GM12878 (cell line): ENCODE data around the gene ARMC3. TPM values are rescaled to one million over a fixed set of nuclear protein-coding genes. Genes with fewer than 3 reads are reported as not detected.

Experiments used
- ATF2 ChIP-seq: IDR thresholded peaks from 2 replicates; pipeline ENCODE4 v1.6.1; 2012; ENCODE audit warnings: low read length, inconsistent platforms
- ATF7 ChIP-seq: fragments of 450-650 bp; IDR thresholded peaks from 2 replicates; pipeline ENCODE4 v1.6.1; 2016; ENCODE audit warnings: low read depth, mild to moderate bottlenecking
- BCL11A ChIP-seq: IDR thresholded peaks from 2 replicates; pipeline ENCODE4 v1.6.1; 2011; ENCODE audit warnings: low read depth, low read length
- CHD1 ChIP-seq: IDR thresholded peaks from 2 replicates; pipeline ENCODE4 v1.6.1; 2012; ENCODE audit warnings: low read depth, low read length, improper control_type of control experiment
- CREB1 ChIP-seq: IDR thresholded peaks from 2 replicates; pipeline ENCODE4 v1.6.1; 2012; ENCODE audit warnings: low read depth, mild to moderate bottlenecking, inconsistent platforms
- CTCF ChIP-seq, 3 experiments: IDR thresholded peaks in 2 of 3; conservative IDR thresholded peaks in 1 of 3; 2 replicates each; pipeline ENCODE4 v1.5.1; 2011; ENCODE audit warnings: low read depth in 3 of 3, low read length in 3 of 3, mild to moderate bottlenecking in 3 of 3, control low read depth in 2 of 3, moderate library complexity in 2 of 3, inconsistent platforms in 1 of 3, mixed read lengths in 1 of 3; ENCODE audit not compliant: control insufficient read depth in 2 of 3, insufficient read depth in 1 of 3; ENCODE audit errors: extremely low read depth in 1 of 3
- DPF2 ChIP-seq: fragments of 450-650 bp; IDR thresholded peaks from 2 replicates; pipeline ENCODE4 v1.6.1; 2017; ENCODE audit warnings: mild to moderate bottlenecking
- ESRRA ChIP-seq: IDR thresholded peaks from 2 replicates; pipeline ENCODE4 v1.6.1; 2012; ENCODE audit warnings: mild to moderate bottlenecking, low read length, improper control_type of control experiment
- EZH2 ChIP-seq: IDR thresholded peaks from 2 replicates; pipeline ENCODE4 v1.6.1; 2012; ENCODE audit warnings: low read depth, mild to moderate bottlenecking, control low read depth, inconsistent platforms, low read length, borderline replicate concordance; ENCODE audit not compliant: control insufficient read depth
- FOXM1 ChIP-seq: IDR thresholded peaks from 2 replicates; pipeline ENCODE4 v1.6.1; 2012; ENCODE audit warnings: low read depth, mild to moderate bottlenecking, inconsistent platforms, low read length, moderate library complexity
- HDAC6 ChIP-seq: fragments of 200-600 bp; sonication (generic); IDR thresholded peaks from one replicate; pipeline ENCODE4 v1.8.0; 2017; ENCODE audit warnings: antibody characterized with exemption; ENCODE audit not compliant: unreplicated experiment
- IKZF2 ChIP-seq, 2 experiments: fragments of 450-650 bp; IDR thresholded peaks; 2 replicates each; pipeline ENCODE4 v1.6.1; 2017; ENCODE audit warnings: mild to moderate bottlenecking in 2 of 2, moderate library complexity in 2 of 2
- KDM1A ChIP-seq: fragments of 200-600 bp; sonication (generic); IDR thresholded peaks from 2 replicates; pipeline ENCODE4 v1.6.1; 2016; ENCODE audit warnings: borderline replicate concordance
- MEF2A ChIP-seq: IDR thresholded peaks from 2 replicates; pipeline ENCODE4 v1.6.1; 2011; ENCODE audit warnings: low read depth, mild to moderate bottlenecking, low read length, moderate library complexity; ENCODE audit not compliant: insufficient read depth
- MXI1 ChIP-seq: fragments of 150-350 bp; IDR thresholded peaks from 2 replicates; pipeline ENCODE4 v1.6.1; 2011; ENCODE audit warnings: low read depth, mild to moderate bottlenecking, inconsistent platforms, low read length, improper control_type of control experiment
- MYB ChIP-seq: fragments of 150-350 bp; IDR thresholded peaks from 2 replicates; pipeline ENCODE4 v1.6.1; 2014; ENCODE audit warnings: mild to moderate bottlenecking, low read depth, low read length, borderline replicate concordance
- NBN ChIP-seq: fragments of 450-650 bp; IDR thresholded peaks from 2 replicates; pipeline ENCODE4 v1.6.1; 2016
- NFXL1 ChIP-seq: fragments of 450-650 bp; IDR thresholded peaks from 2 replicates; pipeline ENCODE4 v1.6.1; 2017; ENCODE audit warnings: antibody characterized with exemption, mild to moderate bottlenecking, borderline replicate concordance
- NR2C2 ChIP-seq: IDR thresholded peaks from 2 replicates; pipeline ENCODE4 v1.6.1; 2011; ENCODE audit warnings: borderline replicate concordance, low read depth; ENCODE audit not compliant: control insufficient read depth, insufficient read length
- PBX3 ChIP-seq: IDR thresholded peaks from 2 replicates; pipeline ENCODE4 v1.6.1; 2011; ENCODE audit warnings: mild to moderate bottlenecking, low read depth, low read length, moderate library complexity; ENCODE audit not compliant: insufficient replicate concordance
- RB1 ChIP-seq: fragments of 450-650 bp; formaldehyde crosslinking; IDR thresholded peaks from 2 replicates; pipeline ENCODE4 v1.6.1; 2017; ENCODE audit warnings: mild to moderate bottlenecking, borderline replicate concordance
- RBBP5 ChIP-seq: fragments of 200-600 bp; sonication (generic); conservative IDR thresholded peaks from 2 replicates; pipeline ENCODE4 v1.6.1; 2016
- SMAD1 ChIP-seq: fragments of 450-650 bp; IDR thresholded peaks from 2 replicates; pipeline ENCODE4 v1.6.1; 2018; ENCODE audit warnings: mild to moderate bottlenecking, low read depth; ENCODE audit not compliant: partially characterized antibody
- STAT1 ChIP-seq: fragments of 450-650 bp; conservative IDR thresholded peaks from 2 replicates; pipeline ENCODE4 v1.6.1; 2014; ENCODE audit warnings: antibody characterized with exemption, mild to moderate bottlenecking
- TCF12 ChIP-seq: IDR thresholded peaks from 2 replicates; pipeline ENCODE4 v1.6.1; 2011; ENCODE audit warnings: low read depth, mild to moderate bottlenecking, low read length
- ZNF24 ChIP-seq: fragments of 450-650 bp; IDR thresholded peaks from 2 replicates; pipeline ENCODE4 v1.6.1; 2017; ENCODE audit warnings: antibody characterized with exemption, mild to moderate bottlenecking
- polyA plus RNA-seq, 11 experiments: library from polyadenylated mRNA; depleted of rRNA in 4 of 11; unstranded in 6 of 11; stranded (reverse) in 5 of 11; fragments of >200 nt; fragmentation: Nextera tagmentation in 4 of 11; fragmentation: Illumina TruSeq in 1 of 11; extraction: Ambion mirVana in 4 of 11; extraction: Trizol in 1 of 11; gene quantifications; 1 replicate in 1 of 11; 2 replicates in 10 of 11; pipeline versions ENCODE4 v1.2.1 to v1.2.3, GENCODE V29; 2011 to 2016; ENCODE audit warnings: inconsistent platforms in 2 of 11, missing spikeins in 2 of 11, low read depth in 1 of 11
- total RNA-seq, 4 experiments: library from RNA; depleted of rRNA in 3 of 4; stranded (reverse); fragments of >200 nt in 3 of 4; fragmentation: Illumina TruSeq in 1 of 4; extraction: Trizol in 1 of 4; gene quantifications; 2 replicates each; pipeline versions ENCODE4 v1.2.1 to v1.2.3, GENCODE V29; 2013 to 2021
- TF ChIP-seq, protein P1 (sequence below): fragments of 450-650 bp; formaldehyde crosslinking; IDR thresholded peaks from 2 replicates; pipeline ENCODE4 v1.4.0; 2022; ENCODE audit warnings: mild to moderate bottlenecking, moderate library complexity

ARMC3 gene
- total and polyA plus RNA-seq, 10 of the 15 experiments (the other 5 are each of a cell fraction or from before 2014, with no cell fraction given), result 0.01 to 0.06 TPM; not detected in 8

DNA sequence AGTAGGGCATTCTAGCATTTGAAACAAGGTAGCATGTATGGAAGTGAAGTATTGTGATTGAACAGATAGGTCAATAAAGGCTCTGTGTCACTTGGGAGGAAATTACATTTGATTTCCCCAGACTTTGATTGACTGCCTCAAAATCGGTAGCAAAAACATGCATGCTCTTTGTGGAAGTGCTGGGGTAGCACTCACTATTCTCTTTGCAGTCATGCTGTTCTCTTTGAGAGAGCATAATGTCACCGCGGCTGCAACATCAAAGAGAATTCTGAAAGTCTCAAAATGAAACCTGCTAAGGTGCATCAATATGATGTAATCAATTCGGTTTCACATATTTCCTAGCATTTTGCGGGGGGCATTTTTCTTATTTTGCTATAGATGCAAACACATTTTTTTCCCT is 64.2 kb downstream of the ARMC3 start (continued):
- TF ChIP-seq NFXL1 (no peak), KDM1A (no peak), RBBP5 (no peak), CREB1 (peak; percentile 62), MYB (no peak), EZH2 (no peak), PBX3 (no peak), BCL11A (no peak), ESRRA (no peak), ATF7 (peak; percentile 86), STAT1 (no peak), ZNF24 (no peak), NR2C2 (no peak), MEF2A (no peak), MXI1 (no peak), ATF2 (peak; percentile 65), NBN (no peak), DPF2 (no peak), SMAD1 (no peak), RB1 (no peak), CHD1 (no peak), FOXM1 (no peak), HDAC6 (no peak), TCF12 (no peak), CTCF (IDR thresholded peaks at IDR 0.05 in 2 of 3, conservative IDR thresholded peaks at IDR 0.05 in 1 of 3; ENCODE audit: control insufficient read depth in 2 of 3, extremely low read depth in 1 of 3, insufficient read depth in 1 of 3, low read depth in 3 of 3, low read length in 3 of 3) (no peak), IKZF2 (IDR thresholded peaks at IDR 0.05) (no peak)
- TF ChIP-seq, protein P1, sequence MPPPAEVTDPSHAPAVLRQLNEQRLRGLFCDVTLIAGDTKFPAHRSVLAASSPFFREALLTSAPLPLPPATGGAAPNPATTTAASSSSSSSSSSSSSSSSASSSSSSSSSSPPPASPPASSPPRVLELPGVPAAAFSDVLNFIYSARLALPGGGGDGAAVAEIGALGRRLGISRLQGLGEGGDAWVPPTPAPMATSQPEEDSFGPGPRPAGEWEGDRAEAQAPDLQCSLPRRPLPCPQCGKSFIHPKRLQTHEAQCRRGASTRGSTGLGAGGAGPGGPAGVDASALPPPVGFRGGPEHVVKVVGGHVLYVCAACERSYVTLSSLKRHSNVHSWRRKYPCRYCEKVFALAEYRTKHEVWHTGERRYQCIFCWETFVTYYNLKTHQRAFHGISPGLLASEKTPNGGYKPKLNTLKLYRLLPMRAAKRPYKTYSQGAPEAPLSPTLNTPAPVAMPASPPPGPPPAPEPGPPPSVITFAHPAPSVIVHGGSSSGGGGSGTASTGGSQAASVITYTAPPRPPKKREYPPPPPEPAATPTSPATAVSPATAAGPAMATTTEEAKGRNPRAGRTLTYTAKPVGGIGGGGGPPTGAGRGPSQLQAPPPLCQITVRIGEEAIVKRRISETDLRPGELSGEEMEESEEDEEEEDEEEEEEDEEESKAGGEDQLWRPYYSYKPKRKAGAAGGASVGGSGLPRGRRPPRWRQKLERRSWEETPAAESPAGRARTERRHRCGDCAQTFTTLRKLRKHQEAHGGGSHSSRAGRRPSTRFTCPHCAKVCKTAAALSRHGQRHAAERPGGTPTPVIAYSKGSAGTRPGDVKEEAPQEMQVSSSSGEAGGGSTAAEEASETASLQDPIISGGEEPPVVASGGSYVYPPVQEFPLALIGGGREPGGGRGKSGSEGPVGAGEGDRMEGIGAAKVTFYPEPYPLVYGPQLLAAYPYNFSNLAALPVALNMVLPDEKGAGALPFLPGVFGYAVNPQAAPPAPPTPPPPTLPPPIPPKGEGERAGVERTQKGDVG (CRISPR knock-in tag), result no peak
